IMR-90 (cell line): ENCODE data around the gene HSD3B2. TPM values are rescaled to one million over a fixed set of nuclear protein-coding genes. Genes with fewer than 3 reads are reported as not detected.

Source experiments
- ATAC-seq: fragments of 200-7000 bp; cut with Tn5 transposase; 2 replicates; pipeline ENCODE4 v1.9.1; 2020; ENCODE audit warnings: low read depth, mild to moderate bottlenecking, moderate library complexity
- BruUV-seq: library from RNA; stranded (reverse); fragments of 400-500 nt; replicated peaks from 2 replicates; lab custom pipeline; 2021; lab: Mats Ljungman, UMichigan
- CTCF ChIA-PET: fragments of 300-600 bp; formaldehyde crosslinking; extraction: SDS; loops from one replicate; lab custom pipeline; 2021; ENCODE audit warnings: antibody characterized with exemption; lab: Yijun Ruan, JAX
- POLR2A ChIA-PET: fragments of 300-600 bp; sonication (Branson Sonifier 250); formaldehyde crosslinking; loops from one replicate; lab custom pipeline; 2022; ENCODE audit warnings: antibody characterized with exemption; ENCODE audit not compliant: unreplicated experiment; lab: Charles Lee
- DNase-seq: peaks from one replicate; pipeline ENCODE4 v3.0.0; 2013
- H2AFZ ChIP-seq: replicated peaks from 2 replicates; pipeline ENCODE3; 2013; ENCODE audit warnings: low read length, mild to moderate bottlenecking; ENCODE audit not compliant: poor library complexity
- H2AK5ac ChIP-seq: 2 replicates; pipeline ENCODE4 v1.6.1; 2013; ENCODE audit warnings: low read depth, low read length, inconsistent platforms
- H2AK9ac ChIP-seq: replicated peaks from 2 replicates; pipeline ENCODE3; 2013; ENCODE audit warnings: mild to moderate bottlenecking, low read depth, low read length, moderate library complexity; ENCODE audit not compliant: poor library complexity
- H2BK120ac ChIP-seq: 2 replicates; pipeline ENCODE4 v1.6.1; 2013; ENCODE audit warnings: low read depth, low read length, inconsistent platforms
- H2BK15ac ChIP-seq: 3 replicates; pipeline ENCODE4 v1.6.1; 2013; ENCODE audit warnings: low read depth, low read length, inconsistent platforms
- H2BK20ac ChIP-seq: 2 replicates; pipeline ENCODE4 v1.6.1; 2013; ENCODE audit warnings: low read depth, mild to moderate bottlenecking, inconsistent platforms, low read length, moderate library complexity
- H2BK5ac ChIP-seq: 2 replicates; pipeline ENCODE4 v1.6.1; 2013; ENCODE audit warnings: mild to moderate bottlenecking, low read depth, low read length, inconsistent platforms; ENCODE audit not compliant: poor library complexity, severe bottlenecking
- H3K14ac ChIP-seq: replicated peaks from 2 replicates; pipeline ENCODE4 v1.6.1; 2013; ENCODE audit warnings: low read depth, low read length, inconsistent platforms
- H3K18ac ChIP-seq: 2 replicates; pipeline ENCODE4 v1.6.1; 2013; ENCODE audit warnings: low read depth, low read length, control low read depth
- H3K23ac ChIP-seq: 2 replicates; pipeline ENCODE4 v1.6.1; 2013; ENCODE audit warnings: low read depth, low read length, inconsistent platforms
- H3K27ac ChIP-seq: 2 replicates; pipeline ENCODE4 v1.5.1; 2013; ENCODE audit warnings: mild to moderate bottlenecking, control low read depth, low read length; ENCODE audit not compliant: insufficient read depth
- H3K27me3 ChIP-seq: 2 replicates; pipeline ENCODE4 v1.6.1; 2013; ENCODE audit warnings: low read length; ENCODE audit not compliant: control insufficient read depth, insufficient read depth
- H3K36me3 ChIP-seq: 2 replicates; pipeline ENCODE4 v1.6.1; 2013; ENCODE audit warnings: low read length, mixed read lengths; ENCODE audit not compliant: control insufficient read depth, insufficient read depth
- H3K4ac ChIP-seq: 2 replicates; pipeline ENCODE4 v1.6.1; 2013; ENCODE audit warnings: low read depth, low read length, inconsistent platforms
- H3K4me1 ChIP-seq: 2 replicates; pipeline ENCODE4 v1.6.1; 2013; ENCODE audit warnings: low read length, mixed read lengths; ENCODE audit not compliant: control insufficient read depth, insufficient read depth
- H3K4me2 ChIP-seq: 2 replicates; pipeline ENCODE4 v1.6.1; 2013; ENCODE audit warnings: low read depth, mild to moderate bottlenecking, control low read depth, low read length, moderate library complexity
- H3K4me3 ChIP-seq: 2 replicates; pipeline ENCODE4 v1.5.1; 2013; ENCODE audit warnings: low read depth, mild to moderate bottlenecking, control low read depth, low read length, moderate library complexity; ENCODE audit not compliant: insufficient read depth
- H3K56ac ChIP-seq: 2 replicates; pipeline ENCODE4 v1.6.1; 2013; ENCODE audit warnings: low read length, inconsistent platforms; ENCODE audit not compliant: insufficient read depth; ENCODE audit errors: extremely low read depth
- H3K79me1 ChIP-seq, 2 experiments: 2 replicates each; pipeline ENCODE4 v1.6.1; 2013; ENCODE audit warnings: low read length in 2 of 2, inconsistent platforms in 1 of 2, low read depth in 1 of 2
- H3K9ac ChIP-seq: 2 replicates; pipeline ENCODE4 v1.6.1; 2013; ENCODE audit warnings: low read depth, low read length, control low read depth
- H3K9me1 ChIP-seq: 2 replicates; pipeline ENCODE4 v1.6.1; 2013; ENCODE audit warnings: low read length, inconsistent platforms; ENCODE audit not compliant: insufficient read depth
- H3K9me3 ChIP-seq: 2 replicates; pipeline ENCODE4 v1.6.1; 2013; ENCODE audit warnings: low read length; ENCODE audit not compliant: control insufficient read depth, insufficient read depth
- H4K20me1 ChIP-seq: 2 replicates; pipeline ENCODE4 v1.6.1; 2013; ENCODE audit warnings: low read length, inconsistent platforms; ENCODE audit not compliant: insufficient read depth
- H4K5ac ChIP-seq: 2 replicates; pipeline ENCODE4 v1.6.1; 2013; ENCODE audit warnings: mild to moderate bottlenecking, low read depth, low read length, control low read depth
- H4K8ac ChIP-seq, 2 experiments: 2 replicates each; pipeline ENCODE4 v1.6.1; 2013; ENCODE audit warnings: low read depth in 2 of 2, low read length in 2 of 2, control low read depth in 1 of 2, inconsistent platforms in 1 of 2
- H4K91ac ChIP-seq: 2 replicates; pipeline ENCODE4 v1.6.1; 2013; ENCODE audit warnings: low read depth, low read length, inconsistent platforms; ENCODE audit not compliant: insufficient read depth
- NFE2L2 ChIP-seq: fragments of 150-350 bp; IDR thresholded peaks from 2 replicates; pipeline ENCODE4 v1.6.1; 2016; ENCODE audit warnings: low read depth, mild to moderate bottlenecking, low read length
- RAD21 ChIP-seq: IDR thresholded peaks from 2 replicates; pipeline ENCODE4 v1.6.1; 2012; ENCODE audit warnings: low read length, improper control_type of control experiment
- USF2 ChIP-seq: fragments of 150-350 bp; IDR thresholded peaks from 2 replicates; pipeline ENCODE4 v1.6.1; 2017; ENCODE audit warnings: mild to moderate bottlenecking, antibody characterized with exemption, low read length, low read depth
- WGBS, 2 experiments: methylation state at CpG; one replicate each; pipeline versions ENCODE4 v1.1.5 to v1.1.7; 2013; ENCODE audit warnings: missing lambda C conversion rate in 2 of 2; ENCODE audit not compliant: insufficient read length in 1 of 2; ENCODE audit errors: extremely low coverage in 2 of 2; 5-methylcytosine and 5-hydroxymethylcytosine counted together
- dilution Hi-C: fragments of 300-500 bp; cut with HindIII; formaldehyde crosslinking; loops from one replicate; pipeline ENCODE4 v1.14.3; 2018; ENCODE audit warnings: low sequenced_read_pairs; ENCODE audit not compliant: unreplicated experiment
- in situ Hi-C: fragments of 300-500 bp; cut with MboI; formaldehyde crosslinking; loops from 3 replicates; pipeline ENCODE4 v1.14.3; 2019; ENCODE audit warnings: low sequenced_read_pairs, inconsistent platforms, mixed read lengths
- intact Hi-C: fragments of 100-400 bp; cut with micrococcal nuclease; formaldehyde crosslinking; loops from 2 replicates; pipeline ENCODE4 v1.10.0; 2022
- polyA plus RNA-seq, 3 experiments: library from polyadenylated mRNA; depleted of rRNA; stranded (reverse); fragments of >200 nt; gene quantifications; 2 replicates each; pipeline ENCODE4 v1.2.3, GENCODE V29; 2012; ENCODE audit warnings: low replicate concordance in 1 of 3
- total RNA-seq: library from RNA; depleted of rRNA; stranded (reverse); fragments of >200 nt; gene quantifications from 2 replicates; pipeline ENCODE4 v1.2.3, GENCODE V29; 2012
- TF ChIP-seq, protein P1 (sequence below): fragments of 150-350 bp; IDR thresholded peaks from 2 replicates; pipeline ENCODE4 v1.6.1; 2016; ENCODE audit warnings: low read depth, mild to moderate bottlenecking, low read length, moderate library complexity, borderline replicate concordance

The HSD3B2 gene
- total and polyA plus RNA-seq, 2 of the 4 experiments (the other 2 are of a cell fraction), result not detected

- Histone ChIP-seq H2BK5ac (no peak overlapping the region), H2BK20ac (no peak overlapping the region), H3K56ac (no peak overlapping the region), H3K27me3 (no peaks in the 10 kb centered on the region; the same call in 1 of the 2 replicates), H2BK15ac (no peak overlapping the region), H4K91ac (no peak overlapping the region), H4K20me1 (no peaks in the 10 kb centered on the region), H4K8ac (no peak overlapping the region), H3K4ac (no peak overlapping the region), H2AFZ (no peak overlapping the region), H2AK5ac (no peak overlapping the region), H3K9me1 (no peaks in the 10 kb centered on the region), H3K18ac (no peak overlapping the region), H3K27ac (no peak overlapping the region), H3K79me1 (no peaks in the 10 kb centered on the region), H4K5ac (no peak overlapping the region), H2AK9ac (no peak overlapping the region), H3K9me3 (no peaks in the 10 kb centered on the region), H3K4me1 (no peaks in the 10 kb centered on the region), H3K9ac (no peak overlapping the region), H2BK120ac (no peak overlapping the region), H3K36me3 (no peaks in the 10 kb centered on the region), H3K4me3 (no peak overlapping the region), H3K14ac (no peak overlapping the region), H3K23ac (no peak overlapping the region), H3K4me2 (no peak overlapping the region)
- DNase-seq, result peak; percentile 10
- CTCF ChIA-PET, result no interaction called here
- TF ChIP-seq, protein P1, sequence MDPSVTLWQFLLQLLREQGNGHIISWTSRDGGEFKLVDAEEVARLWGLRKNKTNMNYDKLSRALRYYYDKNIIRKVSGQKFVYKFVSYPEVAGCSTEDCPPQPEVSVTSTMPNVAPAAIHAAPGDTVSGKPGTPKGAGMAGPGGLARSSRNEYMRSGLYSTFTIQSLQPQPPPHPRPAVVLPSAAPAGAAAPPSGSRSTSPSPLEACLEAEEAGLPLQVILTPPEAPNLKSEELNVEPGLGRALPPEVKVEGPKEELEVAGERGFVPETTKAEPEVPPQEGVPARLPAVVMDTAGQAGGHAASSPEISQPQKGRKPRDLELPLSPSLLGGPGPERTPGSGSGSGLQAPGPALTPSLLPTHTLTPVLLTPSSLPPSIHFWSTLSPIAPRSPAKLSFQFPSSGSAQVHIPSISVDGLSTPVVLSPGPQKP, result no peak
- no peak for TF ChIP-seq RAD21
- TF ChIP-seq USF2, result no peak
- TF ChIP-seq NFE2L2, result no peak
- dilution Hi-C loops, result no loop called here
- POLR2A ChIA-PET, result no interaction called here
- 40% methylated on average over 1 of the region's 3 CpGs; no CpG with 5 or more reads in 1 of the 2 experiments for WGBS, 2 experiments
- in situ Hi-C loops, result no loop called here
- no TSS peak for BruUV-seq
- no peak for ATAC-seq
- intact Hi-C loops, result no loop called here
Observed at GRCh38 chr1:119453021-119453420, 38.1 kb downstream of the HSD3B2 start.
